ENCODE results near the gene PSMC3. TPM values are rescaled to one million over a fixed set of nuclear protein-coding genes. Genes with fewer than 3 reads are reported as not detected.

The PSMC3 gene
- total and polyA plus RNA-seq, 9 of the 15 experiments (the other 6 are each of a cell fraction or from before 2014, with no cell fraction given): 44.3 to 324 (median 240) TPM

DNA sequence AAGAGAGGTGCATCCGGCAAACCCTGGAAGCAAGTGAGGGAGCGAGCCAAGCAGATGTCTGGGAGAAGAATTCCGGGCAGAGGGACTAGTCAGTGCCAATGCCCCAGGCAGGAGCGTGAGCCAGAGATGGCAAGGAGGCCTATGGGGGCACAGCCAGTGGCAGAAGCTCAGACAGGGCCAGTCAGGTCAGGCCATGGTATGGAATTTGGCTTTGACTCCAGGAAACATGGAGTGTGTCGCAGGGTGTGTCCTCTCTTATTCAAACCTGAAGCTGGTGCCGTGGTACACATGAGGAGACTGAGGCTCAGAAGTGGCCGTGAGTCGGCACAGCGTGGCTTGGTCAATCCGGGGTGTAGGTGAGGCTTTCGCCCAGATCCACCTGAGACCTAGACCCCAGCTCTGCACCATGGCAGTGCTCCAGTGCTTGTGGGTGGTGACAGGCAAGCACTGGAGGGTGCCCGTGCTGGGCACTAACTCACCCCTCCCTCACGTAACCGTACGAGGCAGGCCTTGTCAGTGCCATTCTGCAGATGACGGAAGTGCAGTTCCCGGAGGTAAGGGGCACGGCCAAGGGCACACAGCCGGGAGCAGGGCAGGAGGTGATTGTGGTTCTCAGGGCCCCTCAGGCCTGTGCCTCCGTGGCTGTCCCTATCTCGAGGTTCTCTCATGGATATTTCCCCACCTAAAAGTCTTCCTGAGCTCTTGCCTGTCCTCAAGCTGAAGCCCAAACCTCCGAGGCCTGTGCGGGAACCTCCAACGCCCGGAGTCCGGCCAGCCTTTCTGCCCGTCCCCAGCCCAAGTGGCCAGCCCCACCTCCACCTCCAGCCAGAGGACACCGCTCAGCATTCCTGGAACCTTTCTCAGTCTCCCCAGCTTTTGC is 37.3 kb downstream of the PSMC3 start:
- Histone ChIP-seq H3K4me3 (no peak overlapping the region), H3K4me1 (replicated peaks in 1 of 2; ENCODE audit: control insufficient read depth in 2 of 2, insufficient read depth in 2 of 2, low read length in 2 of 2) (peaks cover 25 to 52% of the 10 kb centered on the region in 2 experiments), H3K79me2 (ENCODE audit: control insufficient read depth, insufficient read depth, low read length) (no peaks in the 10 kb centered on the region), H3K9me1 (ENCODE audit: control insufficient read depth, insufficient read depth, low read length) (no peaks in the 10 kb centered on the region), H3K27ac (ENCODE audit: extremely low read depth, low read depth, low read length) (no peak overlapping the region; the same call in 2 of the 3 replicates), H4K20me1 (replicated peaks; ENCODE audit: control insufficient read depth, insufficient read depth, low read length) (no peaks in the 10 kb centered on the region), H2AFZ (ENCODE audit: low read depth, low read length) (peak overlapping the region; percentile 57; the same call in 1 of the 2 replicates), H3K4me2 (ENCODE audit: insufficient read depth, low read length) (no peak overlapping the region), H3K36me3 (ENCODE audit: control insufficient read depth, insufficient read depth, low read length) (no peaks in the 10 kb centered on the region), H3K27me3 (ENCODE audit: control insufficient read depth in 2 of 2, insufficient read depth in 2 of 2, low read length in 2 of 2) (no peaks in the 10 kb centered on the region), H3K9ac (ENCODE audit: insufficient read depth in 1 of 2, low read depth in 2 of 2, low read length in 2 of 2) (peak overlapping the region in 1 of 2 experiments; percentile 80; a peak in 2 of 4 replicates), H3K9me3 (replicated peaks; ENCODE audit: control insufficient read depth, insufficient read depth, low read depth, low read length) (no peaks in the 10 kb centered on the region)
- DNase-seq (ENCODE audit: extremely low read depth in 1 of 4, low spot score in 3 of 4): peak in 1 of 4 experiments; percentile 3
- no peak for ATAC-seq
- BruUV-seq (replicated peaks): no TSS peak
- in situ Hi-C loops (cut with MboI): no loop called here
- ChIA-PET CTCF (ENCODE audit: low intra/inter-chr PET ratio) (no interaction called here), POLR2A (interaction anchor here (0.5 to 1.9 kb wide), 5 partner anchors 8 to 230 kb away, joined by 3 to 8 read pairs (median 3); no protein-coding TSS in a partner anchor)
- no peak for FAIRE-seq
- WGBS (ENCODE audit: insufficient coverage, low coverage, missing lambda C conversion rate): 86% methylated on average over 28 of the region's 28 CpGs
- intact Hi-C loops (cut with micrococcal nuclease): no loop called here
- TF ChIP-seq CEBPG (CRISPR knock-in tag; IDR thresholded peaks at IDR 0.05) (no peak), CEBPG (tag; conservative IDR thresholded peaks at IDR 0.05 in 1 of 2, IDR thresholded peaks at IDR 0.05 in 1 of 2) (no peak), HNRNPH1 (optimal IDR thresholded peaks at IDR 0.05; ENCODE audit: low read depth, low read length) (no peak), MECOM (CRISPR knock-in tag; IDR thresholded peaks at IDR 0.05) (no peak), ZNF586 (CRISPR knock-in tag; conservative IDR thresholded peaks at IDR 0.05) (no peak), KLF10 (CRISPR knock-in tag; IDR thresholded peaks at IDR 0.05) (no peak), PTBP1 (IDR thresholded peaks at IDR 0.05; ENCODE audit: low read depth, low read length) (no peak), SMARCB1 (IDR thresholded peaks at IDR 0.05; ENCODE audit: insufficient read length, low read depth) (no peak), PCBP2 (IDR thresholded peaks at IDR 0.05; ENCODE audit: low read depth, low read length, poor library complexity, severe bottlenecking) (no peak), CSDE1 (IDR thresholded peaks at IDR 0.05) (no peak), TBP (optimal IDR thresholded peaks at IDR 0.05; ENCODE audit: low read depth, low read length) (no peak)
- TF ChIP-seq, protein P1, sequence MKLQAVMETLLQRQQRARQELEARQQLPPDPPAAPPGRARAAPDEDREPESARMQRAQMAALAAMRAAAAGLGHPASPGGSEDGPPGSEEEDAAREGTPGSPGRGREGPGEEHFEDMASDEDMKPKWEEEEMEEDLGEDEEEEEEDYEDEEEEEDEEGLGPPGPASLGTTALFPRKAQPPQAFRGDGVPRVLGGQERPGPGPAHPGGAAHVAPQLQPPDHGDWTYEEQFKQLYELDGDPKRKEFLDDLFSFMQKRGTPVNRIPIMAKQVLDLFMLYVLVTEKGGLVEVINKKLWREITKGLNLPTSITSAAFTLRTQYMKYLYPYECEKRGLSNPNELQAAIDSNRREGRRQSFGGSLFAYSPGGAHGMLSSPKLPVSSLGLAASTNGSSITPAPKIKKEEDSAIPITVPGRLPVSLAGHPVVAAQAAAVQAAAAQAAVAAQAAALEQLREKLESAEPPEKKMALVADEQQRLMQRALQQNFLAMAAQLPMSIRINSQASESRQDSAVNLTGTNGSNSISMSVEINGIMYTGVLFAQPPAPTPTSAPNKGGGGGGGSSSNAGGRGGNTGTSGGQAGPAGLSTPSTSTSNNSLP (IDR thresholded peaks at IDR 0.05; ENCODE audit: borderline replicate concordance, low read depth, low read length): no peak
